Measurements from ENCODE around the gene DNAJB2. TPM values are rescaled to one million over a fixed set of nuclear protein-coding genes. Genes with fewer than 3 reads are reported as not detected.
A peak's percentile ranks its signal among the peaks of the same experiment; 100 is the strongest.

DNAJB2 gene
- total and polyA plus RNA-seq, 4 donors: 7.4 to 71.8 (median 27.0) TPM

GRCh38 chr2:219299372-219299760 lies 20.2 kb downstream of the DNAJB2 start:
- WGBS: 79% methylated on average over 6 of the region's 6 CpGs
- no peak for TF ChIP-seq FOXA1 (IDR thresholded peaks at IDR 0.05)
- TF ChIP-seq, protein P1, sequence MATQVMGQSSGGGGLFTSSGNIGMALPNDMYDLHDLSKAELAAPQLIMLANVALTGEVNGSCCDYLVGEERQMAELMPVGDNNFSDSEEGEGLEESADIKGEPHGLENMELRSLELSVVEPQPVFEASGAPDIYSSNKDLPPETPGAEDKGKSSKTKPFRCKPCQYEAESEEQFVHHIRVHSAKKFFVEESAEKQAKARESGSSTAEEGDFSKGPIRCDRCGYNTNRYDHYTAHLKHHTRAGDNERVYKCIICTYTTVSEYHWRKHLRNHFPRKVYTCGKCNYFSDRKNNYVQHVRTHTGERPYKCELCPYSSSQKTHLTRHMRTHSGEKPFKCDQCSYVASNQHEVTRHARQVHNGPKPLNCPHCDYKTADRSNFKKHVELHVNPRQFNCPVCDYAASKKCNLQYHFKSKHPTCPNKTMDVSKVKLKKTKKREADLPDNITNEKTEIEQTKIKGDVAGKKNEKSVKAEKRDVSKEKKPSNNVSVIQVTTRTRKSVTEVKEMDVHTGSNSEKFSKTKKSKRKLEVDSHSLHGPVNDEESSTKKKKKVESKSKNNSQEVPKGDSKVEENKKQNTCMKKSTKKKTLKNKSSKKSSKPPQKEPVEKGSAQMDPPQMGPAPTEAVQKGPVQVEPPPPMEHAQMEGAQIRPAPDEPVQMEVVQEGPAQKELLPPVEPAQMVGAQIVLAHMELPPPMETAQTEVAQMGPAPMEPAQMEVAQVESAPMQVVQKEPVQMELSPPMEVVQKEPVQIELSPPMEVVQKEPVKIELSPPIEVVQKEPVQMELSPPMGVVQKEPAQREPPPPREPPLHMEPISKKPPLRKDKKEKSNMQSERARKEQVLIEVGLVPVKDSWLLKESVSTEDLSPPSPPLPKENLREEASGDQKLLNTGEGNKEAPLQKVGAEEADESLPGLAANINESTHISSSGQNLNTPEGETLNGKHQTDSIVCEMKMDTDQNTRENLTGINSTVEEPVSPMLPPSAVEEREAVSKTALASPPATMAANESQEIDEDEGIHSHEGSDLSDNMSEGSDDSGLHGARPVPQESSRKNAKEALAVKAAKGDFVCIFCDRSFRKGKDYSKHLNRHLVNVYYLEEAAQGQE (IDR thresholded peaks at IDR 0.05): no peak
- no peak for TF ChIP-seq TAF1 (conservative IDR thresholded peaks at IDR 0.05)
- no peak for TF ChIP-seq EGR1 (IDR thresholded peaks at IDR 0.05; ENCODE audit: low read depth in 2 of 2)
- TF ChIP-seq RXRA (IDR thresholded peaks at IDR 0.05): no peak
- TF ChIP-seq NR2F2 (IDR thresholded peaks at IDR 0.05): no peak
- TF ChIP-seq JUND (IDR thresholded peaks at IDR 0.05): no peak
- no peak for TF ChIP-seq ZBTB33 (IDR thresholded peaks at IDR 0.05)
- no peak for TF ChIP-seq FOXA2 (IDR thresholded peaks at IDR 0.05)
- no peak for TF ChIP-seq HNF4G (IDR thresholded peaks at IDR 0.05)
- TF ChIP-seq, protein P2, sequence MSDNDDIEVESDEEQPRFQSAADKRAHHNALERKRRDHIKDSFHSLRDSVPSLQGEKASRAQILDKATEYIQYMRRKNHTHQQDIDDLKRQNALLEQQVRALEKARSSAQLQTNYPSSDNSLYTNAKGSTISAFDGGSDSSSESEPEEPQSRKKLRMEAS (IDR thresholded peaks at IDR 0.05): no peak
- Histone ChIP-seq H3K9ac (ENCODE audit: low read depth in 1 of 2, low read length in 2 of 2) (no peak overlapping the region), H3K27me3 (ENCODE audit: control insufficient read depth in 4 of 4, insufficient read depth in 4 of 4, low read length in 3 of 4) (no peaks in the 10 kb centered on the region), H3K4me1 (ENCODE audit: control insufficient read depth in 4 of 4, insufficient read depth in 4 of 4, low read length in 3 of 4) (peaks cover 0 to 8% (median 5%) of the 10 kb centered on the region in 4 donors), H3K36me3 (ENCODE audit: control insufficient read depth in 4 of 4, insufficient read depth in 3 of 4, low read depth in 1 of 4, low read length in 3 of 4) (no peaks in the 10 kb centered on the region), H3K9me3 (ENCODE audit: control insufficient read depth in 4 of 4, low read length in 3 of 4) (no peaks in the 10 kb centered on the region), H3K27ac (ENCODE audit: low read depth in 1 of 2, low read length in 2 of 2) (no peak overlapping the region), H3K4me3 (ENCODE audit: low read depth in 1 of 3, low read length in 3 of 3) (no peak overlapping the region)
- peak; percentile 29 for DNase-seq (ENCODE audit: low spot score)

DNA sequence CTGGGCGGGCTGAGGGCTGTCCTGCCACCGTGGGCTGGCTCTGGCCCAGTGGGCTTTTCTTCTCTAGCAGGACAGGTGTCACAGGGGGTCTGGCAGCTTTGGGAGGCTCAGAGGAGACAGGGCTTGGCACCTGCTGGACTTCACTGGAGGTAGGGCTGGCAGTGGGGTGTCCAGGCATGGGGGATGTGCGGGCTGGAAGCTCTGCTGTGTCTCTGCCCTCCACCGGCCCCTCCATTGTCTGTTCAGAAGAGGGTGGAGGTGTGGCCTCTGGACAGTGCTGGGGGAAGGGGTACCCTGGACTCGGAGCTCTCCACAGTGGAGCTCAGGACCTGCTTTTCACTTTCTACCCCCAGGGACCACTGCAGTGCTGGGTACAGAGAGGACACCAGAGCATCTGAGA lies 20.9 kb downstream of the DNAJB2 start:
- no peaks in the 10 kb centered on the region for H3K27me3 ChIP-seq (ENCODE audit: control insufficient read depth in 4 of 4, insufficient read depth in 4 of 4, low read length in 3 of 4)
- H3K9ac ChIP-seq (ENCODE audit: low read depth in 1 of 2, low read length in 2 of 2): no peak overlapping the region
- no peak overlapping the region for H3K4me3 ChIP-seq (ENCODE audit: low read depth in 1 of 3, low read length in 3 of 3)
- H3K36me3 ChIP-seq (ENCODE audit: control insufficient read depth in 4 of 4, insufficient read depth in 3 of 4, low read depth in 1 of 4, low read length in 3 of 4): no peaks in the 10 kb centered on the region
- WGBS: 71% methylated on average over 5 of the region's 5 CpGs
- H3K4me1 ChIP-seq (ENCODE audit: control insufficient read depth in 4 of 4, insufficient read depth in 4 of 4, low read length in 3 of 4): peaks cover 0 to 5% (median 3%) of the 10 kb centered on the region in 4 donors
- no peaks in the 10 kb centered on the region for H3K9me3 ChIP-seq (ENCODE audit: control insufficient read depth in 4 of 4, low read length in 3 of 4)
- DNase-seq (ENCODE audit: low spot score): peak; percentile 28
- H3K27ac ChIP-seq (ENCODE audit: low read depth in 1 of 2, low read length in 2 of 2): no peak overlapping the region
- TF ChIP-seq GABPA (IDR thresholded peaks at IDR 0.05 in 1 of 2, conservative IDR thresholded peaks at IDR 0.05 in 1 of 2): no peak
- no peak for TF ChIP-seq EGR1 (IDR thresholded peaks at IDR 0.05; ENCODE audit: low read depth in 2 of 2)
- no peak for TF ChIP-seq FOXA2 (IDR thresholded peaks at IDR 0.05)
- TF ChIP-seq, protein P1 (IDR thresholded peaks at IDR 0.05): no peak
- TF ChIP-seq, protein P2 (IDR thresholded peaks at IDR 0.05): no peak
- TF ChIP-seq FOXA1 (IDR thresholded peaks at IDR 0.05): no peak
- TF ChIP-seq ZBTB33 (IDR thresholded peaks at IDR 0.05): no peak
- TF ChIP-seq YY1 (IDR thresholded peaks at IDR 0.05): no peak
- TF ChIP-seq RAD21 (IDR thresholded peaks at IDR 0.05): no peak
- no peak for TF ChIP-seq RXRA (IDR thresholded peaks at IDR 0.05)
- no peak for TF ChIP-seq HNF4A (conservative IDR thresholded peaks at IDR 0.05)
- no peak for TF ChIP-seq SP1 (IDR thresholded peaks at IDR 0.05)
- TF ChIP-seq HNF4G (IDR thresholded peaks at IDR 0.05): no peak
- no peak for TF ChIP-seq ATF3 (IDR thresholded peaks at IDR 0.05)
- TF ChIP-seq NR2F2 (IDR thresholded peaks at IDR 0.05): no peak
- TF ChIP-seq, protein P3, sequence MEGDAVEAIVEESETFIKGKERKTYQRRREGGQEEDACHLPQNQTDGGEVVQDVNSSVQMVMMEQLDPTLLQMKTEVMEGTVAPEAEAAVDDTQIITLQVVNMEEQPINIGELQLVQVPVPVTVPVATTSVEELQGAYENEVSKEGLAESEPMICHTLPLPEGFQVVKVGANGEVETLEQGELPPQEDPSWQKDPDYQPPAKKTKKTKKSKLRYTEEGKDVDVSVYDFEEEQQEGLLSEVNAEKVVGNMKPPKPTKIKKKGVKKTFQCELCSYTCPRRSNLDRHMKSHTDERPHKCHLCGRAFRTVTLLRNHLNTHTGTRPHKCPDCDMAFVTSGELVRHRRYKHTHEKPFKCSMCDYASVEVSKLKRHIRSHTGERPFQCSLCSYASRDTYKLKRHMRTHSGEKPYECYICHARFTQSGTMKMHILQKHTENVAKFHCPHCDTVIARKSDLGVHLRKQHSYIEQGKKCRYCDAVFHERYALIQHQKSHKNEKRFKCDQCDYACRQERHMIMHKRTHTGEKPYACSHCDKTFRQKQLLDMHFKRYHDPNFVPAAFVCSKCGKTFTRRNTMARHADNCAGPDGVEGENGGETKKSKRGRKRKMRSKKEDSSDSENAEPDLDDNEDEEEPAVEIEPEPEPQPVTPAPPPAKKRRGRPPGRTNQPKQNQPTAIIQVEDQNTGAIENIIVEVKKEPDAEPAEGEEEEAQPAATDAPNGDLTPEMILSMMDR (IDR thresholded peaks at IDR 0.05; ENCODE audit: low read depth, low read length, missing input control): no peak
- no peak for TF ChIP-seq JUND (IDR thresholded peaks at IDR 0.05)
- TF ChIP-seq TAF1 (conservative IDR thresholded peaks at IDR 0.05): no peak
